ENCODE results near the gene MAN2B2.
A peak's percentile ranks its signal among the peaks of the same experiment; 100 is the strongest.

Gene MAN2B2

DNA sequence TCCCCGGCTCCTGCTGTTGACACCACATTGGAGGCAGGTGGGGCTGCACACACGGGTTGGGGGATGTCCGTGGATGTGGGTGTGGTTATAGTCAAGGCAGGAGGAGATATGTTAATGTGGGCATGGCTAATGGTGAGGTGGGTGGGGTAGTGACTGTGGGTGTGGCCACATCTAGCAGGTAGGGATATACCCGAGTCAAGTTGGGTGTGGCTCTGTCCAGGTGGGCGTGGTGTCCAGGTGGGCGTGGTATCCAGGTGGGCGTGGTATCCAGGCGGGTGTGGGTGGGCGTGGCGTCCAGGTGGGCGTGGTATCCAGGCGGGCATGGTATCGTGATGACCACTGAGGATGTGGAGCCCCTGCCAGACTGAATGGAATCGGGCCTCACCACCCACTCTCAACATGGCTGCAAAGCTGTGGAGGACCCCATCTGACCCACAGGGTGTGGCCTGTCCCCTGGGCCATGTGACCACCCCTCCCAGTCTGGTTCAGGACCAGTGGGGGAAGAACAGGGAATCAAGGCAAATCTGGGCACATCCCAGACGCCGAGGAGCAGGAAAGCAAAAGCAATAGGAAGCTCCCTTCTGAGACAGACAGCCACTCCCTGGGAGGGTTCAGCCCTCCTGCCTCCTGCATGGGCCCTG, 21.0 kb downstream of the MAN2B2 start:
- DNase-seq, result peak; percentile 9

DNA sequence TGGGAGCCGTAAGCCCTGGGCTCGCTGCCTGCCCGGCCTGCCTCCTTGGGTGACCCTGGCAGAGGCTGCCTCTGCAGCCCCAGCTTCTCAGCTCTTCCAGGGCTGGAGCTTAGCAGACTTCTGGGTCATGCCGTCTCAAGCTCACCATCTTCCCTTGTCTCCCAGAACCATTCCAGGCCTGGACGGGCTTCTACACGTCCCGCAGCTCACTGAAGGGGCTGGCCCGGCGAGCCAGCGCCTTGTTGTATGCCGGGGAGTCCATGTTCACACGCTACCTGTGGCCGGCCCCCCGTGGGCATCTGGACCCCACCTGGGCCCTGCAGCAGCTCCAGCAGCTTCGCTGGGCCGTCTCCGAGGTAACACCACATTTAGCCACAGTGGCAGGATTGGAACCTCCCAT, 22.0 kb downstream of the MAN2B2 start:
- DNase-seq, result no peak

DNA sequence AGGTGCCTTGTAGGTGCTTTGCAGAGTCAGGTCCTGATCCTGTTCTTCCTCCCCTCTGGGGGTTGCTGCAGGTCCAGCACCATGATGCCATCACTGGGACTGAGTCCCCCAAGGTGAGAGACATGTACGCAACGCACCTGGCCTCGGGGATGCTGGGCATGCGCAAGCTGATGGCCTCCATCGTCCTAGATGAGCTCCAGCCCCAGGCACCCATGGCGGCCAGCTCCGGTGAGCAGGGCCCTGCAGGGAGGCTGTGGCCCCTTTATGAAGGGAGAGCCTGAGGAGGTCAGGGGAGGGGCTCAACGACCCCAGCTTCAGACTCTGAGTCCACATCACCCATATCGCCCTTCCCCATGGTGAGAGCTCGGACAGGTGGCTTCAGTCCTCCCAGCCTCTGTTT, 23.1 kb downstream of the MAN2B2 start:
- no peak for DNase-seq

GRCh38 chr4:6598641-6599040, 23.7 kb downstream of the MAN2B2 start:
- no peak for DNase-seq

GRCh38 chr4:6601661-6602250, 26.8 kb downstream of the MAN2B2 start:
- no peak for DNase-seq

DNA sequence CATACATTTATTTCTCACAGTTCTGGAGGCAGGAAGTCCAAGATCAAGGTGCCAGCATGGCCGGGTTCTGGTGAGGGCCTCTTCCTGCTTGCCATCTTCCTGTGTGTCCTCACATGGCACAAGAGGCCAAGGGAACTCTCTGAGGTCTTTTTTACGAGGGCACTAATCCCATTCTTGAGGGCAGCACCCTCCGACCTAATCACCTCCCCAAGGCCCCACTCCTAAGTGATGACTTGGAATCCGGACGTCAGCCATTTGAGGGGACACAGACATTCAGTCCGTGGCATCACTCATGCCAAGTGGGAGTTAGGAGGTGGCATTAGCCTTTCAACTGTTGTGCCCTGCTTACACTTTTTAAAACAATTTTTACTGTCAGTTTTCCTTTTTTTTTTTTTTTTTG, 27.3 kb downstream of the MAN2B2 start:
- no peak for DNase-seq

DNA sequence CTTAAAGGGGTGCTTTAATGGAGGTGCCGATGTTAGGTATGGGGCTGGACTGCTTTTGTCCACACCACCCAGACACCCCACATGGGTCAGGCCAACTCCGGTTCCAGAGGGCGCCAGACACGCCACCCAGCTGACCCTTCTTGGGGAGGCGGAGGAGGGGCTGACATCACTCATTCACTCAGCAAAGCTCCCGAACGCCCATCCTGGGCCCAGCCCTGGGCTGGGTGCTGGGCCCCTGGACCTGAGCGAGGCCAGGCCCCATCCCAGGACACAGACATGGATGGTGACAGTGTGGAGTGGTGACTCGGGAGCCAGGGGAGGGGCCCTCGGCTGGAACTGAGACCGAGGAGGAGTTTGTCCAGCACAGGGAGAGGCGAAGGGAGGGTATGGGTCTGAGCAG, 28.1 kb downstream of the MAN2B2 start:
- DNase-seq, result no peak

GRCh38 chr4:6605114-6605513, 30.1 kb downstream of the MAN2B2 start:
- no peak for DNase-seq

- no peak for DNase-seq
Measured at GRCh38 chr4:6605605-6606004, 30.6 kb downstream of the MAN2B2 start.

GRCh38 chr4:6606465-6607235, 31.7 kb downstream of the MAN2B2 start:
- no peak for DNase-seq

GRCh38 chr4:6607368-6608055, 32.5 kb downstream of the MAN2B2 start:
- DNase-seq, result no peak

- DNase-seq, result no peak
Measured at GRCh38 chr4:6608758-6609414, 33.9 kb downstream of the MAN2B2 start.

- DNase-seq, result no peak
Measured at GRCh38 chr4:6609415-6610079, 34.6 kb downstream of the MAN2B2 start.

- no peak for DNase-seq
Measured at GRCh38 chr4:6610856-6611430, 36.0 kb downstream of the MAN2B2 start.

- DNase-seq, result no peak
Measured at GRCh38 chr4:6612961-6613675, 38.1 kb downstream of the MAN2B2 start.

GRCh38 chr4:6613676-6614651, 39.0 kb downstream of the MAN2B2 start:
- no peak for DNase-seq

DNA sequence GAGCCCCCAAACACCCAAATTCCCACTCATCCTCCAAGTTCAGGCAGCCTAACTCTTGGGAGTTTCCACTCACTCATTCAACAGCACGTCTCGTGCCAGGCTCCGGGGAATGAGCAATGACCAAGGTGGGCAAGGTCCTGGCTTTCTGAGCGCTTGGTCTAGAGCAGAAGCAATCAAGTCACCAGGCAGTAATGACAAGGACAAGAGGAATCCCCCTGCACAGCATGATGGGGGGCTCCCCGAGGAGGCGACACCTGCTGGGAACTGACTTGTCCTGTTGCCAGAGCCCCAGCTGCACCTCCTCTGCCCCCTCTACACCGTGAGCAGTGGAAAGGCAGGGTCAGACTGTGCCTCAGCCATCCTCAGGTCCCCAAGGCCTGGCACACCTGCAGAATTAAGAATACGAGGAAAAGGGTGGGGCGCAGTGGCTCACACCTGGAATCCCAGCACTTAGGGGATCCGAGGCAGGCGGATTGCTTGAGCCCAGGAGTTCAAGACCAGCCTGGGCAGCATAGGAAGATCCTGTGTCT, 39.8 kb downstream of the MAN2B2 start:
- DNase-seq, result no peak

DNA sequence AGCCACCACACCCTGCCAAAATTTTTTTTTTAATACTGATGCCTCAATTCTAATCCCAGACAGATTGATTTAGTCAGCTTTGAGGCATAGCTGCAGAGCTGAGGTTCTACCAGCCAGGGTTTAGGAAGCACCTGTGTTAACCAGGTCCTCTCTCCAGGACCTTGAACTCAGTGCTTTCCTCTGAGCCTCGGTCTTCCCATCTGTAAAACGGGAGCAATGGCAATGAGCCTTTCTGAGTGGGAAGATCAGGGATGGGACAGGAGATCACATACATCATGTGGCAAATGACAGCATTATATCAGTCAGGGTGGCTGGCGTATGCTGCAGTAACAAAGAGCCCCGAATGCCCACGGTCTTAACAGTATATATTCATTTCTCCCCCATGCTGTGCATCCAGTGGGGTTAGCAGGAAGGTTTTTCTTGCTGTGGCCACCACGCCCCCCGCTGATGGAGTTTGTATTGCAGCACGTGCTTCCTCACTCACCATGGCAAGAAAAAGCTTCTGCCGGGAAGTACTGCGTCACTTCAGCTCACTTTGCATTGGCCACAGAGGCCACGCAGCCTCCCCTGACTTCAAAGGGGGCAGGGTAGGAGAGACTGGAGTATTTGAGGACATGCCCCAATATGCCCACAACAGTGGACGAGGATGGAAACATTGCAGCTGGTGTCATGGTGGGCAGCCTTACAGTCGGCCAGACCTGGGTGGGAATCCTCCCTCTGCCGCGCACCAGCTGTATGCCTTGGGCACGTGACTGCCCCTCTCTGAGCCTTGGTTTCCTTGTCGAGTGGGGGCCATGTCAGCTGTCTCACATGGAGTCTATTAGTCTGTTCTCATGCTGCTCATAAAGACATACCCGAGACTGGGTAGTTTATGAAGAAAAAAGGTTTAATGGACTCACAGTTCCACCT, 41.4 kb downstream of the MAN2B2 start:
- DNase-seq, result no peak

DNA sequence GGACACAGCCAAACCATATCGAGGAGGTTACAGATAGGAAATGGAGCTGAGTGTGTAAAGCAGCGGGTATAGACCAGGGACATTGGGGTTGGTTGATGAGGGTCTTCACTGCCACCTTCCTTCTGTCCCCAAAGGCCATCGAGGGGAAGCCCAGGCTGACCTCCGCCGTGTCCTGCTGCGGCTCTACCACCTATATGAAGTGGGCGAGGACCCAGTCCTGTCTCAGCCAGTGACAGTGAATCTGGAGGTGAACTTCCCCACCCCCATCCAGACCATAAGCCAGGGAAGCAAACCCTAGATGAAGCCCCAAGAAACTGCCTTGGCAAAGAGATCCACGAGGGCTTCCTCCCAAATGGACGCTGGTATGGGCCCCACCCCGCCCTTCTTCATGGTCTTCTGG, 42.3 kb downstream of the MAN2B2 start:
- no peak for DNase-seq
